A673 (cell line): ENCODE results near the gene FBXW8. TPM values are rescaled to one million over a fixed set of nuclear protein-coding genes. Genes with fewer than 3 reads are reported as not detected.

Experiments
- BruUV-seq: library from RNA; stranded (reverse); fragments of 400-500 nt; replicated peaks from 2 replicates; lab custom pipeline; 2021; lab: Mats Ljungman, UMichigan
- CTCF ChIA-PET: fragments of 300-600 bp; sonication (Branson Sonifier 250); formaldehyde crosslinking; loops from one replicate; lab custom pipeline; 2022; ENCODE audit warnings: antibody characterized with exemption; lab: Charles Lee
- POLR2A ChIA-PET: fragments of 300-600 bp; sonication (Branson Sonifier 250); formaldehyde crosslinking; loops from one replicate; lab custom pipeline; 2022; ENCODE audit warnings: antibody characterized with exemption; ENCODE audit not compliant: low non-redundant PET; lab: Charles Lee
- DNase-seq: peaks from one replicate; pipeline ENCODE4 v3.0.0-alpha.2; 2015; ENCODE audit warnings: low spot score
- H3K27ac ChIP-seq: fragments of 200-600 bp; sonication (generic); 2 replicates; pipeline ENCODE4 v1.5.1; 2016; ENCODE audit warnings: mixed run types, low read depth, mild to moderate bottlenecking, mixed read lengths, antibody characterized with exemption, low read length; ENCODE audit not compliant: poor library complexity, severe bottlenecking
- H3K27me3 ChIP-seq: fragments of 200-600 bp; sonication (generic); replicated peaks from 2 replicates; pipeline ENCODE4 v1.6.1; 2017; ENCODE audit warnings: mixed run types, low read depth, mild to moderate bottlenecking, mixed read lengths, antibody characterized with exemption, low read length; ENCODE audit not compliant: insufficient read depth, poor library complexity
- H3K36me3 ChIP-seq: fragments of 200-600 bp; sonication (generic); 2 replicates; pipeline ENCODE4 v1.6.1; 2016; ENCODE audit warnings: mixed run types, mild to moderate bottlenecking, mixed read lengths, antibody characterized with exemption, low read length; ENCODE audit not compliant: insufficient read depth, poor library complexity, severe bottlenecking
- H3K4me1 ChIP-seq: fragments of 200-600 bp; sonication (generic); 2 replicates; pipeline ENCODE4 v1.6.1; 2017; ENCODE audit warnings: mixed run types, mild to moderate bottlenecking, mixed read lengths, antibody characterized with exemption, low read length; ENCODE audit not compliant: insufficient read depth, poor library complexity, severe bottlenecking
- H3K4me3 ChIP-seq: fragments of 200-600 bp; sonication (generic); 2 replicates; pipeline ENCODE4 v1.5.1; 2016; ENCODE audit warnings: low read depth, mixed run types, mild to moderate bottlenecking, mixed read lengths, low read length; ENCODE audit not compliant: poor library complexity, severe bottlenecking
- H3K9me3 ChIP-seq: fragments of 200-600 bp; sonication (generic); 2 replicates; pipeline ENCODE4 v1.6.1; 2016; ENCODE audit warnings: mixed run types, low read depth, mild to moderate bottlenecking, mixed read lengths, antibody characterized with exemption, low read length; ENCODE audit not compliant: poor library complexity, severe bottlenecking
- EZH2 ChIP-seq: fragments of 200-600 bp; sonication (generic); IDR thresholded peaks from 2 replicates; pipeline ENCODE4 v1.6.1; 2017; ENCODE audit warnings: borderline replicate concordance, low read depth, mild to moderate bottlenecking, mixed read lengths, antibody characterized with exemption, low read length; ENCODE audit not compliant: poor library complexity, severe bottlenecking
- intact Hi-C: fragments of 100-400 bp; cut with micrococcal nuclease; formaldehyde crosslinking; loops from one replicate; pipeline ENCODE4 v1.10.0; 2022; ENCODE audit not compliant: unreplicated experiment
- total RNA-seq: library from RNA; stranded (reverse); gene quantifications from 2 replicates; pipeline ENCODE4 v1.2.3, GENCODE V29; 2021
- TF ChIP-seq, protein P1 (sequence below): fragments of 300-800, 200-600 bp; sonication (generic); conservative IDR thresholded peaks from 2 replicates; pipeline ENCODE4 v1.5.1; 2017; ENCODE audit warnings: low read depth, mild to moderate bottlenecking, antibody characterized with exemption, low read length, moderate library complexity, mixed read lengths

Gene FBXW8
- total RNA-seq, 1 experiment from 2014 or later, result 14.8 TPM

GRCh38 chr12:117051380-117051779 is 140.6 kb downstream of the FBXW8 start:
- DNase-seq, result no peak
- CTCF ChIA-PET, result no interaction called here
- BruUV-seq, result no TSS peak
- TF ChIP-seq, protein P1, sequence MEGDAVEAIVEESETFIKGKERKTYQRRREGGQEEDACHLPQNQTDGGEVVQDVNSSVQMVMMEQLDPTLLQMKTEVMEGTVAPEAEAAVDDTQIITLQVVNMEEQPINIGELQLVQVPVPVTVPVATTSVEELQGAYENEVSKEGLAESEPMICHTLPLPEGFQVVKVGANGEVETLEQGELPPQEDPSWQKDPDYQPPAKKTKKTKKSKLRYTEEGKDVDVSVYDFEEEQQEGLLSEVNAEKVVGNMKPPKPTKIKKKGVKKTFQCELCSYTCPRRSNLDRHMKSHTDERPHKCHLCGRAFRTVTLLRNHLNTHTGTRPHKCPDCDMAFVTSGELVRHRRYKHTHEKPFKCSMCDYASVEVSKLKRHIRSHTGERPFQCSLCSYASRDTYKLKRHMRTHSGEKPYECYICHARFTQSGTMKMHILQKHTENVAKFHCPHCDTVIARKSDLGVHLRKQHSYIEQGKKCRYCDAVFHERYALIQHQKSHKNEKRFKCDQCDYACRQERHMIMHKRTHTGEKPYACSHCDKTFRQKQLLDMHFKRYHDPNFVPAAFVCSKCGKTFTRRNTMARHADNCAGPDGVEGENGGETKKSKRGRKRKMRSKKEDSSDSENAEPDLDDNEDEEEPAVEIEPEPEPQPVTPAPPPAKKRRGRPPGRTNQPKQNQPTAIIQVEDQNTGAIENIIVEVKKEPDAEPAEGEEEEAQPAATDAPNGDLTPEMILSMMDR, result no peak
- TF ChIP-seq EZH2, result no peak
- Histone ChIP-seq H3K27me3 (no peaks in the 10 kb centered on the region), H3K4me1 (no peaks in the 10 kb centered on the region), H3K36me3 (no peaks in the 10 kb centered on the region), H3K27ac (no peak overlapping the region), H3K9me3 (no peaks in the 10 kb centered on the region), H3K4me3 (no peak overlapping the region)
- POLR2A ChIA-PET, result no interaction called here
- intact Hi-C loops, result no loop called here

GRCh38 chr12:117052386-117053049 is 141.8 kb downstream of the FBXW8 start:
- Histone ChIP-seq H3K27ac (no peak overlapping the region), H3K4me3 (no peak overlapping the region), H3K27me3 (no peaks in the 10 kb centered on the region), H3K36me3 (no peaks in the 10 kb centered on the region), H3K4me1 (no peaks in the 10 kb centered on the region), H3K9me3 (no peaks in the 10 kb centered on the region)
- no TSS peak for BruUV-seq
- ChIA-PET CTCF (no interaction called here), POLR2A (no interaction called here)
- TF ChIP-seq, protein P1, result no peak
- no peak for TF ChIP-seq EZH2
- DNase-seq, result no peak
- intact Hi-C loops, result no loop called here

GRCh38 chr12:117053050-117053400 is 142.3 kb downstream of the FBXW8 start:
- POLR2A ChIA-PET, result no interaction called here
- no peak for TF ChIP-seq EZH2
- TF ChIP-seq, protein P1, result no peak

More at GRCh38 chr12:117053050-117053400, 142.3 kb downstream of the FBXW8 start:
- no peaks in the 10 kb centered on the region for H3K27me3 ChIP-seq
- DNase-seq, result no peak
- intact Hi-C loops, result no loop called here
- CTCF ChIA-PET, result no interaction called here
- H3K4me1 ChIP-seq, result no peaks in the 10 kb centered on the region
- H3K4me3 ChIP-seq, result no peak overlapping the region
- BruUV-seq, result no TSS peak
- no peak overlapping the region for H3K27ac ChIP-seq
- no peaks in the 10 kb centered on the region for H3K9me3 ChIP-seq
- H3K36me3 ChIP-seq, result no peaks in the 10 kb centered on the region
